Measurements from ENCODE around the gene ZNF493. TPM values are rescaled to one million over a fixed set of nuclear protein-coding genes. Genes with fewer than 3 reads are reported as not detected.

ZNF493 gene
- total RNA-seq, 4 donors from 2014 or later, result 9.2 to 54.2 (median 20.4) TPM

- Histone ChIP-seq H3K27ac (no peak overlapping the region), H3K4me3 (no peak overlapping the region), H3K36me3 (no peaks in the 10 kb centered on the region), H3K27me3 (peaks cover 15% of the 10 kb centered on the region), H3K4me1 (peaks cover 0 to 13% (median 3%) of the 10 kb centered on the region in 3 donors), H3K9me3 (no peaks in the 10 kb centered on the region)
- no peak for TF ChIP-seq CTCF (IDR thresholded peaks at IDR 0.05)
- no peak for TF ChIP-seq POLR2A (IDR thresholded peaks at IDR 0.05)
- no peak for TF ChIP-seq POLR2AphosphoS5 (IDR thresholded peaks at IDR 0.05)
- no peak for ATAC-seq
Measured at GRCh38 chr19:21472507-21472906, 75.6 kb downstream of the ZNF493 start.

- Histone ChIP-seq H3K9me3 (no peaks in the 10 kb centered on the region), H3K27ac (no peak overlapping the region), H3K4me3 (peak overlapping the region; percentile 10 to 56), H3K4me1 (peaks cover 0 to 13% (median 3%) of the 10 kb centered on the region in 3 donors), H3K36me3 (no peaks in the 10 kb centered on the region), H3K27me3 (peaks cover 15% of the 10 kb centered on the region)
- WGBS, 2 donors (ENCODE audit: low coverage in 1 of 2), result 0% methylated on average over 3 of the region's 37 CpGs; no CpG with 5 or more reads in 1 of the 2 donors
- TF ChIP-seq EP300 (IDR thresholded peaks at IDR 0.05), result no peak
- no peak for TF ChIP-seq POLR2AphosphoS5 (IDR thresholded peaks at IDR 0.05)
- TF ChIP-seq CTCF (IDR thresholded peaks at IDR 0.05), result peak in 1 of 4 experiments; percentile 29
- ATAC-seq, result peak; percentile 94
Measured at GRCh38 chr19:21474671-21475181, 77.8 kb downstream of the ZNF493 start.

Other genes starting within 250 kb of the ZNF493 start
- 10 to 100 TPM in 2 of 4 donors, 1 to 10 TPM in 2; 4.8 to 18.4 (median 12.7) TPM for gene ZNF708, start 67.7 kb upstream of the ZNF493 start, total RNA-seq
- 1 to 10 TPM; 4.5 to 8.1 (median 5.4) TPM for gene ZNF738, start 38.1 kb upstream of the ZNF493 start, total RNA-seq
- 10 to 100 TPM in 2 of 4 donors, 1 to 10 TPM in 2; 6.4 to 20.2 (median 10.0) TPM for gene ZNF429, start 108.5 kb downstream of the ZNF493 start, total RNA-seq

Measured in gastroesophageal sphincter (tissue), 4 donors.